KMS-11 (cell line): ENCODE data around the gene CHST13.

ENCODE experiments used
- H2AFZ ChIP-seq: fragments of 200-600 bp; sonication (generic); 2 replicates; pipeline ENCODE4 v1.6.1; 2016; ENCODE audit warnings: antibody characterized with exemption, mixed run types, low read depth
- H3K27ac ChIP-seq: fragments of 200-600 bp; sonication (generic); 2 replicates; pipeline ENCODE4 v1.6.1; 2016; ENCODE audit warnings: mild to moderate bottlenecking, mixed run types
- H3K27me3 ChIP-seq: fragments of 200-600 bp; sonication (generic); 2 replicates; pipeline ENCODE4 v1.6.1; 2017; ENCODE audit warnings: mild to moderate bottlenecking, low read depth, mixed run types, moderate library complexity; ENCODE audit not compliant: insufficient read depth
- H3K36me3 ChIP-seq: fragments of 200-600 bp; sonication (generic); 2 replicates; pipeline ENCODE4 v1.6.1; 2017; ENCODE audit warnings: mild to moderate bottlenecking, mixed run types; ENCODE audit not compliant: insufficient read depth
- H3K4me1 ChIP-seq: fragments of 200-600 bp; sonication (generic); 2 replicates; pipeline ENCODE4 v1.6.1; 2016; ENCODE audit warnings: mild to moderate bottlenecking, low read depth, mixed run types; ENCODE audit not compliant: poor library complexity, severe bottlenecking
- H3K4me2 ChIP-seq: fragments of 200-600 bp; sonication (generic); 2 replicates; pipeline ENCODE4 v1.7.0; 2016; ENCODE audit warnings: mild to moderate bottlenecking, mixed run types
- H3K4me3 ChIP-seq: fragments of 200-600 bp; sonication (generic); IDR thresholded peaks from 2 replicates; pipeline ENCODE4 v1.6.1; 2017; ENCODE audit warnings: low read depth, low read length, mixed read lengths; ENCODE audit not compliant: insufficient read depth
- H3K79me2 ChIP-seq: fragments of 200-600 bp; sonication (generic); 2 replicates; pipeline ENCODE4 v1.6.1; 2016; ENCODE audit warnings: low read depth, mixed run types; ENCODE audit not compliant: insufficient read depth
- H3K9ac ChIP-seq: fragments of 200-600 bp; sonication (generic); 2 replicates; pipeline ENCODE4 v1.6.1; 2016; ENCODE audit warnings: mild to moderate bottlenecking, mixed run types
- H4K20me1 ChIP-seq: fragments of 200-600 bp; sonication (generic); 2 replicates; pipeline ENCODE4 v1.6.1; 2016; ENCODE audit warnings: mild to moderate bottlenecking, mixed run types; ENCODE audit not compliant: insufficient read depth
- TF ChIP-seq, protein P1 (sequence below): fragments of 200-600 bp; sonication (generic); conservative IDR thresholded peaks from 2 replicates; pipeline ENCODE4 v1.6.1; 2017; ENCODE audit warnings: low read depth, mild to moderate bottlenecking, antibody characterized with exemption, low read length, moderate library complexity, mixed read lengths

Gene CHST13

DNA sequence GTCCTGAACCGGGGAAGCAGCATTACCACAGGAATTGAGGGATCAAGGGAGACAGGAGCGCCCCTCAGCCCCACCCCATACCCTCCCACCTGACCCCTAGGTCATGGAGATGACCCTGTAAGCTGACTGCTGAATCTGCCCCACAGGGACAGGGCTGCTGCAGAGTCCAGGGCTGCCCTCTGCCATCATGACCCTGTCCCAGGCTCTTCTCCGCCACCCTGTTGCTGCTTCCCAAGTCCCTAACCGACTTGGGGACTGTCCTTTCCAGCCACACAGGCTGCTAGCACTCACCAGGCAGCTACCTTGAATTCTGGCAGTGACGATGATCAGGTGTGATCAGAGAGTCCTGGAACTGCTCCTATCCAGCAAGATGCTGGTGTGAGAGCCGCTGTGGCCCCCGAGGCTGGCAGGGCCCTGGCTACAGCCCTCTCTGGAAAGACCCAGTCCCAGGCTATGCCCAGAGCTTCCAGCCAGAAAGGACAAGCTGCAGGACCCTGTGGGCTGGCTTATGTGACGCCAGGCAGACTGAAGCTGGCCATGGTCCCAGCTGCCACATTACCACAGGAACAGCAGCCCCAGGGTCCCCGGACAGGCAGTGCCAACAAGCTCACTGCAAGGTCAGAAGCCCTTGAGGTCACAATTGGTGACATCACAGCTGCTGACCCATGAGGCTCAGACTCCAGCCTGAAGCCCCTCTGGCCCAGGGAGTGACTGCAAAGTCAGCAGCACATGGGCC, 34.5 kb downstream of the CHST13 start, which contains the start of gene C3orf22:
C3orf22 (minus strand) TSS at position 597 of the 736 bp plus-strand sequence. CDS start 5,542 bp downstream, outside the sequence.
- H3K79me2 ChIP-seq = no peaks in the 10 kb centered on the region
- H4K20me1 ChIP-seq = no peaks in the 10 kb centered on the region
- H3K36me3 ChIP-seq = no peaks in the 10 kb centered on the region
- H3K27ac ChIP-seq = no peak within 1 kb of the TSS
- no peak within 1 kb of the TSS for H2AFZ ChIP-seq
- H3K27me3 ChIP-seq = no peaks in the 10 kb centered on the region
- H3K4me2 ChIP-seq = no peak within 1 kb of the TSS
- TF ChIP-seq, protein P1, sequence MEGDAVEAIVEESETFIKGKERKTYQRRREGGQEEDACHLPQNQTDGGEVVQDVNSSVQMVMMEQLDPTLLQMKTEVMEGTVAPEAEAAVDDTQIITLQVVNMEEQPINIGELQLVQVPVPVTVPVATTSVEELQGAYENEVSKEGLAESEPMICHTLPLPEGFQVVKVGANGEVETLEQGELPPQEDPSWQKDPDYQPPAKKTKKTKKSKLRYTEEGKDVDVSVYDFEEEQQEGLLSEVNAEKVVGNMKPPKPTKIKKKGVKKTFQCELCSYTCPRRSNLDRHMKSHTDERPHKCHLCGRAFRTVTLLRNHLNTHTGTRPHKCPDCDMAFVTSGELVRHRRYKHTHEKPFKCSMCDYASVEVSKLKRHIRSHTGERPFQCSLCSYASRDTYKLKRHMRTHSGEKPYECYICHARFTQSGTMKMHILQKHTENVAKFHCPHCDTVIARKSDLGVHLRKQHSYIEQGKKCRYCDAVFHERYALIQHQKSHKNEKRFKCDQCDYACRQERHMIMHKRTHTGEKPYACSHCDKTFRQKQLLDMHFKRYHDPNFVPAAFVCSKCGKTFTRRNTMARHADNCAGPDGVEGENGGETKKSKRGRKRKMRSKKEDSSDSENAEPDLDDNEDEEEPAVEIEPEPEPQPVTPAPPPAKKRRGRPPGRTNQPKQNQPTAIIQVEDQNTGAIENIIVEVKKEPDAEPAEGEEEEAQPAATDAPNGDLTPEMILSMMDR = no peak
- no peak within 1 kb of the TSS for H3K9ac ChIP-seq
- no peaks in the 10 kb centered on the region for H3K4me1 ChIP-seq
- no peak within 1 kb of the TSS for H3K4me3 ChIP-seq

DNA sequence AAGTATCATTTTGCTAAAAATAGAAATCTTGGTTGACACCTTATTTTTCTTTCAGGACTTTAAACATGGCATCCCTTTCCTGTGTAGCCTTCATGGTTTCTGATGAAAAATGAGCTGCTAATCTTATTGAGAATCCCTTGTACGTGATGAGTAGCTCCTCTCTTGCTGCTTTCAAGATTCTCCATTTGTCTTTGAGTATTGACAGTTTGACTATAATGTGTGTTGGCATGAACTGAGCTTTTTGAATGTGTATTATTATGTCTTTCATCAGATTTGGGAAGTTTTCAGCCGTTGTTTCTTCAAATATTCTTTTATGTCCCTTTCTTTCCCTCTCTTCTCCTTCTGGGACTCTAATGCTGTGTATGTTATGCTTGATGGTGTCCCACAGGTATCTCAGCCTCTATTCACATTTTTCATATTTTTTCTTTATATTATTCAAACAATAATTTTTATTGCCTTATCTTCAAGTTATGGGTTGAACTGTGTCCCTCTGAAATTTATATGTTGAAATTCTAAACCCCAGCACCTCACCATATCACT, 38.9 kb downstream of the CHST13 start:
- TF ChIP-seq, protein P1 = no peak
- no peaks in the 10 kb centered on the region for H3K27me3 ChIP-seq
- H2AFZ ChIP-seq = no peak overlapping the region
- no peaks in the 10 kb centered on the region for H4K20me1 ChIP-seq
- no peak overlapping the region for H3K4me3 ChIP-seq
- no peak overlapping the region for H3K27ac ChIP-seq
- H3K4me2 ChIP-seq = no peak overlapping the region
- H3K9ac ChIP-seq = no peak overlapping the region
- H3K79me2 ChIP-seq = no peaks in the 10 kb centered on the region
- H3K4me1 ChIP-seq = no peaks in the 10 kb centered on the region
- no peaks in the 10 kb centered on the region for H3K36me3 ChIP-seq

DNA sequence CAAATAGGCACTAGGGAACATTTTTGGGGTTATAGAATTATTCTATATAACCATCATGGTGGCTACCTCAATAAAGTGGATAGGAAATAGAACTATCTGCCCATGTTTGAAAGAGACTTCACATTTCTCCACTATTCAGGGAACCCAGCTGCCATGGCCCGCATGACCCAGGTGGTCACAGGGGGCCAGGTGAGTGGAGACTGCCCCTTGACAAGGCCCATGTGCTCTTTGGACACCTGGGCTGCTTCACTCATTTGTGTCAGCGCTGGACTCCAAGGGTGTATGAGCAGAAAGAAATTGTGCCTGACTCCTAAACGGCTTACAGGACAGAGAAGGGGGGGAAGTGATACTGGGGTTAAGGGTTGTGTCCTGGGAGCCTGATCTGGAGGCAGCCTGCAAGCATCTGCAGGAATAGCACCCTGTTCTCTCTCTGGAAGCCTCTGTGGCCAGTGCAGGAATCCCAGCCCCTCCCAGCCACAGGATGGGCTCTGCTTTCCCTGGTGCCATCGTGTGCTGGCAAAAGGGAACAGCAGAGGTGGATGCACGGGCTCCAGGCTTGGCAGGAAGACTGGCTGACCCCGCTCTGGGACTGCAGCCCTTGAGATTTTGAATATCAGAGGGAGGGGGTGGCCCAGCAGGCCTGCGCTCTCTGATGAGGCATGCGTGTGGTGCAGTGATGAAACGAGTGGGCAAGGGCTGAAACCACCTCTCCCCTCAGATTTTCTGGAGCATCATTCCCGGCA, 43.9 kb downstream of the CHST13 start:
- no peak overlapping the region for H3K4me2 ChIP-seq
- H3K36me3 ChIP-seq = no peaks in the 10 kb centered on the region
- TF ChIP-seq, protein P1 = no peak
- H2AFZ ChIP-seq = no peak overlapping the region
- H3K27ac ChIP-seq = no peak overlapping the region
- no peaks in the 10 kb centered on the region for H3K79me2 ChIP-seq
- no peaks in the 10 kb centered on the region for H4K20me1 ChIP-seq
- no peaks in the 10 kb centered on the region for H3K27me3 ChIP-seq
- no peaks in the 10 kb centered on the region for H3K4me1 ChIP-seq
- no peak overlapping the region for H3K4me3 ChIP-seq
- H3K9ac ChIP-seq = no peak overlapping the region

DNA sequence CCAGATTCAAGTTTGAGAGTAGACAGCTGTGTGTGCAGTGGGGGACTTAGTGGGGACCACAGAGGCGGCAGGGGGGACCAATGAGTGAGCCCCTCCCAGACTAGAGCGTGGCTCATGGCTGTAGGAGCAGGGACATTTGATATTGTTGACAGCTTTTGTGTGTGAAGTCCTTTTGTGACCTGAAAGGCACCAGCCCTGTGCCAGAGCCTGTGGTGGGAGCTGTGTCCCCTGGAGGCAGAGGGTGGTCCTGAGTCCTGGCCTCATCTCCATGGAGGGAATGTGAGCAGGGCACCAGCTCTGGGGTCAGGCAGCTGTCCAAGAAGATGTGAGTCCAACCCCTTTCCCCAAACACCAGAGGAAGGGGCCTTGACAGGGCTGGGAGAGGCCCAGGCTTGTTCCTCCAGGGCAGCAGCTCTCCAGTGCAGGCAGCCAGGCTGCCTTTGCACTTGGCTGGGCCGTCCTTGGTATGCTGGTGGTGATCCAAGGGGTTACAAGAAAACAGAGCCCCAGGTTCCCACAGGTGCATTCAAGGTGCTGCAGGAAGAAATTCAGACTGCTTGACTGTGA, 44.9 kb downstream of the CHST13 start:
- TF ChIP-seq, protein P1 = no peak
- no peaks in the 10 kb centered on the region for H3K79me2 ChIP-seq
- no peak overlapping the region for H3K9ac ChIP-seq
- no peak overlapping the region for H2AFZ ChIP-seq
- H3K4me2 ChIP-seq = no peak overlapping the region
- H3K36me3 ChIP-seq = no peaks in the 10 kb centered on the region
- no peaks in the 10 kb centered on the region for H4K20me1 ChIP-seq
- no peak overlapping the region for H3K27ac ChIP-seq
- no peaks in the 10 kb centered on the region for H3K4me1 ChIP-seq
- no peak overlapping the region for H3K4me3 ChIP-seq
- no peaks in the 10 kb centered on the region for H3K27me3 ChIP-seq
